Middle frontal gyrus (tissue), 1 donor: ENCODE measurements around the gene TMEM190.
A peak's percentile ranks its signal among the peaks of the same experiment; 100 is the strongest.
"Not testable (repeated sequence)": the region's sequence is repeated elsewhere in the genome, so short reads cannot be mapped to it uniquely, and the experiment has no call there.

ENCODE experiments used
- DNase-seq: peaks from one replicate; pipeline ENCODE4 v3.0.0-alpha.2; 2015; ENCODE audit warnings: low spot score; ENCODE audit errors: extremely low spot score

Gene TMEM190

DNA sequence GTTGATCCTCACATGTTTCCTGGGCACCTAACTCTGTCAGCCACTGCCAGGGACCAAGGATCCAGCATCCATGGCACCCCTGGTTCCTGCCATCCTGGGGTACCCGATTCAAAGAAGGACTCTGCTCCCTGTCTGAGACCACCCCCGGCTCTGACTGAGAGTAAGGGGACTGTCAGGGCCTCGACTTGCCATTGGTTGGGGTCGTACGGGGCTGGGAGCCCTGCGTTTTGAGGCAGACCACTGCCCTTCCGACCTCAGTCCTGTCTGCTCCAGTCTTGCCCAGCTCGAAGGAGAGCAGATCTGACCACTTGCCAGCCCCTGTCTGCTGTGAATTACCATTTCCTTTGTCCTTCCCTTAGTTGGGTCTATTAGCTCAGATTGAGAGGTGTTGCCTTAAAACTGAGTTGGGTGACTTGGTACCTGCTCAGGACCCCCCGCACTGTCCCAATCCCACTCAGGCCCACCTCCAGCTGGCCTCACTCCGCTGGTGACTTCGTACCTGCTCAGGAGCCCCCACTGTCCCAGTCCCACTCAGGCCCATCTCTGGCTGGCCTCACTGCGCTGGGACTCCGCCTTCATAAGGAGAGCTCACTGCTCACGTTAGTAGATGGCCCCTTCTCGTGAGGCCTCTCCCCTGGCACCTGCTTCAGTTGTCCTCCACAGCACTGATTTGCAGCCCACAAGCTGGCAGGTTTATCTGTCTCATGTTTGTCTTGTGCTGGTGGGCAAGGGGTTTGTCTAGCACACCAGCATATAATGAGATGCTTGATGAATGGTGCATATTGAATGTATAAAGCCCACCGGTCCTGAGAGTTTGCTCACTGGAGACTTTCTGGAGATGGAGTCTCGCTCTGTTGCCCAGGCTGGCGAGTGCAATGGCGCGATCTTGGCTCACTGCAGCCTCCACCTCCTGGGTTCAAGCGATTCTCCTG lies 13.0 kb downstream of the TMEM190 start:
- DNase-seq: no peak

- no peak for DNase-seq
Measured at GRCh38 chr19:55390461-55390880, 13.8 kb downstream of the TMEM190 start.

DNA sequence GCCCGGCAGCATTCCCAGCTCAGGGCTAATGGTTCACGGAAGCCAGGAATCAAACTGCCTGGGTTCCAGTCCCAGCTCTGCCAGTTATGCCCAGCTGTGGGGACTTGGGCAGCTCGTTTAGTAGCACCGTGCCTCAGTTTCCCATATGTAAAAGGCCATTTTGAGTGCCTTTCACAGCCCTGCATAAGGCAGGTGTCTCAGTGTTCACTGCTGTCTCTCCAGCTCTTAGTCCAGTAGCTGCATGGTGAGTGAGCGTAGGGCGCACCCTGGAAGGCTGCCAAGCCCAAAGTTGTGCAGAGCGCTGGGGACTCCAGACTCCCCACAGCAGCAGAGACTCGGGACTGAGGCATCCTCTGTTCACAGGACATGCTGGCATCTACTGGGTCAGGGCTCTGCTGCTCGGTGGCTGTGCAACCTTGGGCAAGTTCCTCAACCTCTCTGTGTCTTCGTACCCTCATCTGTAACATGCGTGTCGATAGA lies 14.6 kb downstream of the TMEM190 start:
- no peak for DNase-seq

- no peak for DNase-seq
Measured at GRCh38 chr19:55391702-55392615, 15.3 kb downstream of the TMEM190 start.

DNA sequence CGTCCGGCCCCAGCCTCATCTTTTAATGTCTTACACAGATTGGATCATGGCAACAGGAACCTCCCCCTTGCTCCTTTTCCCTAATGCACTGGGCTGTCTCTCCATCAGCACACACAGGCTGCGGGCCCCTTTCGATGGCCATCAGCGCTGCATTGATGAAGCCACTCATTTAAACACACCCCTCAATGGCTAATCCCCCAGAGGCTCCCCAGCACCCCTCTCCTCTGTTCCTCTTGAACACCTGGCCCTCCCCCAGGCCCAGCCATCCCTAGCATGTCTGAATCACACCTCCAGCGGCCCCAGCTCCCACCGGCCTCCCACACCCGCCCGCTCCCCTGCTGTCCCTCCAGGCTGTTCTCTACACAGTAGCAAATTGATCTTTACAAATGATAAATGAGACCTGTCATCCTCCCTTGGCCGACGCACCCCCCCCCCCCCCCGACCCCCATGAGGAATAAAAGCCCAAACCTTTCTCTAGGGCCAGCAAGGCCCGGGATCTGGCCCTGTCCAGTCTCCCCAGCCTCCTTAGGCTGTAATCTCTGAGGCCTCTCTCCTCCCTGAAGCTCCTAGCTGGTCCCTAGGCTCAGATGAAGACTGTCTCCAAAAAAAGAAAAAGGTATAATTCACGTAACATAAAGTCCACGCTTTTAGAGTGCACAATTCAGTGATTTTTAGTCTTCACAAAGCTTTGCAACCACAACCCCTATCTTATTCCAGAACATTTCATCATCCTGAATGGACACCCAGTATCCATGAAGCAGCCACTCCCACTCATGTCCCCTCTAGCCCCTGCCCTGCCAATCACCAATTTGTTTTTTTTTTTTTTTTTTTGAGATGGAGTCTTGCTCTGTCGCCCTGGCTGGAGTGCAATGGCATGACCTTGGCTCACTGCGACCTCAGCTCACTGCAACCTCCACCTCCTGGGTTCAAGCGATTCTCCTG lies 16.5 kb downstream of the TMEM190 start:
- no peak for DNase-seq

GRCh38 chr19:55398200-55398925 lies 21.7 kb downstream of the TMEM190 start:
- DNase-seq: no peak

DNA sequence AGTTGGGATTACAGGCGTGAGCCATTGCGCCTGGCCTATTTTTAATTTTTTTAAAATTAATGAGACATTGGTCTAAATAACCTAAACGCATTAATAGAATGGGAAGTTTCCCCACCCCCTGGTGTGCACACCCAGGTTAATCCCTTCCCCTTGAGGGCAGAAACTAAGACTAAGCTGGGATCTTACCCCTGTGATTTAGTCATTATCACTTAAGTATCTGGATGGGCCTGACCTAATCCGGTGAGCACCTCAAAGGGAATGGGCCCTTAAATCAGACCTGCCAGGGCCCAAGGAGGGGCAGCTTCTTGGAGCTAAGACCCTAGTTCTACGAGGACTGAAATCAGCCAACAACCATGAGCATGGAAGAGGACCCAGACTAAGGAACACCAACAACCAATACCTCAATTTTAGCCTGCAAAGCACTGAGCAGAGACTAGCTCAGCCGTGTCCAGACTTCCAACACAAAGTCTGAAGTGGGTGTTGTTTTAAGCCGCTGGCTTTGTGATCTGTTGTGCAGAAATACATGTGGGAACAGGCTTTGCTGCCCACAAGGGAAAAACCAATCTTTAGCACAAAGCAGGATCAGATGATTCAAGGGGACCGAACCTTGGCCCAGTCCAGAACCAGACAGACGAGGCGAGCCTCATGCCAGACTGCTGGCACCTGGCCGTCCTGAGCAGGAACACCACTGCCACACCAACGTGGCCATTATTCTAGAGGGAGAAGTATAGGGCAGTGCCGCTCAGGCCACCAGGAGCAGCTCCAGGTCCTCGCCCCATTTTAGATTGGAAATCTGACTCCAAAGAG lies 23.9 kb downstream of the TMEM190 start:
- DNase-seq: no peak

DNA sequence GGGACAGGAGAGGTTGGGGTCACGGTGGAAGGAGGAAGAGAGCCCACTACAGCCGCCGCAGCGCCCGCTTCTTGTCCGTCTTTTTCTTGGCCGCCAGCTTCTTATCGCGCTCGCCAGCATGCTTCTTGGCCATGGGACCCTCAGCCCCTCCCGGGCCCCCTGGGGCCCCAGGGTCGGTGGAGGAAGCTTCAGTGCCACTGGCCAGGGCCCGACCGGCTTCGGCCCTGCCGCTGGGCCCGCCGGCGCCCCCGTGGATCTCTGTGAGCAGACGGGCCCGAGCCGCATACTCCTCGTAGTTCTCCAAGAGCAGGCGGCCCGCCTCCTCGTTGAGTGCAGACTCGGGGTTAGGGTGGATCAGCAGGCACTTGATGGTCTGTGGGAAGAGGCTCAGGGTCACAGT lies 24.8 kb downstream of the TMEM190 start:
- not testable (repeated sequence) for DNase-seq

- DNase-seq: no peak
Measured at GRCh38 chr19:55402509-55402908, 25.9 kb downstream of the TMEM190 start.

GRCh38 chr19:55405638-55406037 lies 29.0 kb downstream of the TMEM190 start:
- DNase-seq: no peak

DNA sequence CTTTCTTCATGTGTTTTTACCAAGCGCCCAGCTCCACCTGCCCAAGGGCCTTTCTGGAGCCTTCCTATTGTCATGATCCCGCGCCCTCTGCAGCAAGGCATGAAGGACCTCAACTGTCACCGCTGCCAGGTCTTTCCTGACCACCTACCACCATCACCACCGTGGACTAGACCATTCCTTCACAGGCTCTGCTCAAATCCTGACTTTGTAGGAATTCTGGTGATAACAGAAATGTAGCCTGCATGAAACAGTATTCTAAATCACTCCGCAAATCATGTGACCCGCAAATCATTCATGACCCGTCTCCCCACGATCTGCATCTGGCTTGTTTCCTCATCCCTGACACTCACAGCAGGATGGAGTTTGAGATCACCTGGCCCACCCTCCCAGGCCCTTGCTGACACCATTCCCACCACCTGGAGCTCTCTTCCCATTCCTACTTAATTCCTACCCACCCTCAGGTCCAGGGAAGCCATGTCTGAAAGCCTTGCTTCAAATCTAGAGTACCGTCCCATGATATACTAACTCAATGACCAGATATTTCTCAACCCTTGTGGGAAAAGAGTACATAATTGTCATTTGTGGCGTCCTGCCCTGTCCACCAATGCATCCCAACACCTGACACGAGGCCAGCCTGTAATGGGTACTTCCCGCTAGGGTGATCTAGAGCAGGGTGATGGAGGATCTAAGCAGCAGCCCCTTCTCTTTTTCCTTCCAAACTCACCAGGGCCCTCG lies 29.6 kb downstream of the TMEM190 start:
- DNase-seq: no peak

- no peak for DNase-seq
Measured at GRCh38 chr19:55406826-55407549, 30.4 kb downstream of the TMEM190 start.

GRCh38 chr19:55407550-55407799 lies 30.8 kb downstream of the TMEM190 start, which contains the start of gene UBE2S:
Gene UBE2S, minus strand, starts transcription at chr19:55407788. Its CDS starts 199 bp downstream, at chr19:55407589.
- not testable (repeated sequence) for DNase-seq

DNA sequence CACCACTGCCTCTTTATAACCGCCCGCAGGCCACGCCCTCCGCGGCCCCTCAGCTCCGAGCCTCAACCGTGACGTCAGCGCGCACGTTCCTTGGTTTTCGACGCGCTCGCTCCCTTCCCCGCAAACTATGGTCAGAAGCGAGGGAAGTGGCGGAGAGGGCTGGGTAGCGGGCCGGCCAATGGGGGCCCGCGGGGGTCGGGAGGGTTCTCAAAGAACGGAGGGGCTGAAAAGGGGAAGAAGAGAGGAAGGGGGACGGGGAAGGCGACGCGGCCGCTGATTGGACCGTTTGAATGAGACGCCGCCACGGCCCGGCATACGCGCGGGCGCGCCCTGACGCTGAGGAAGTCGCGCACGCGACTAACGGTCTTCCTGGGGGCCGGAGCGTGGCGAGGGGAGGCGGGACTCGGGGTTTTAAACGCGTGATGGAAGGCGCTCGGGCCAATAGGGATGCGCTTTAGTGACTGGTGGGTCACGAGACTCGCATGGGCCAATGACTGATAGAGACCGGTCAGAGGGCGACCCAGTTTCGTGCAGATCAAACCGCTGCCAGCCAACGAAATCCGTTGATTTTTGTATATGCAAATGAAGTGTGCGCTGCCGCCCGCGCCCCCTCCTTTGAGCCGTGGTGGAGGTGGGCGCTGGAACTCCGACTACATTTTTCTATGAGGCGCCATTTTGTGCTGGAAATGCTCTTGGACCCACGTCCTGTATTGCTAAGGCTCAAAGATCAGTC lies 31.3 kb downstream of the TMEM190 start:
- peak; percentile 99 for DNase-seq

DNA sequence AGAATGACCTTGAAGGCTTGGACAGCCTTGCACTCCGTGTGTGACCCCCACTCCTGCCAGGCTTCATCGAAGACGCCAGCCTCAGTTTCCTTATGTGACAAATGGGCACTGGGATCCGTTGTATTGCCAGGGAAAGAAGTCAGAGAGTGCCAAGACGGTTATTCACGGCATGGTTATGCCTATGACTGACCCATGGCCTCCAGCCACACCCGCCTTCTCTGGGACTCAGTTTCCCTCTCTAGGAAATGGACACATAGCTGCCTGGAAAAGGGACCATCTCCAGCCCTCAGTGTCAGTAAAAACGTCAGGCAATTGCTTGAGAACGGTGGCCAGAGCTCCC lies 31.9 kb downstream of the TMEM190 start:
- no peak for DNase-seq

- not testable (repeated sequence) for DNase-seq
Measured at GRCh38 chr19:55409179-55409578, 32.6 kb downstream of the TMEM190 start.

DNA sequence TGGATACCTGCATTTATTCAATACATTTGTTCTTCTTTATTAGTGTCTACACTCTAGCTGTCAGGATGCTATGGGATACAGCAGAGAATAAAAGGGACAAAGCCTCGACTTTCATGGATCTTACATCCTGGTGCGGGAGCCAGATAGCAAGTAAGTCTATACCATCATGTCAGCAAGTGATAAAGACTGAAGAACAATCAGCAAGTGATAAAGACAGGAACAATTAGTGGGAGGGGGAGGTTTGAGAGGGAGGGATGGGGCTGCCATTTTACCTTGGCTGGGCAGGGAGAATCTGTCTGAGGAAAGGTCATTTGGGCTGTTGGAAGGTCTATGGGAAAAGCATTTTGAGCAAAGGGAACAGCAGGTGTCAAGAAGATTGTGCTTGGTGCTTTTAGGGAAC lies 33.5 kb downstream of the TMEM190 start:
- DNase-seq: no peak

GRCh38 chr19:55418185-55418584 lies 41.6 kb downstream of the TMEM190 start:
- peak; percentile 59 for DNase-seq
